Measurements from ENCODE around the gene ST8SIA6.
A peak's percentile ranks its signal among the peaks of the same experiment; 100 is the strongest.

Gene ST8SIA6

GRCh38 chr10:17379151-17379690 is 75.2 kb downstream of the ST8SIA6 start:
- no peak overlapping the region for H3K27ac ChIP-seq (ENCODE audit: low read length)
- H3K4me1 ChIP-seq (ENCODE audit: low read length): no peaks in the 10 kb centered on the region
- no peak for DNase-seq
- no peaks in the 10 kb centered on the region for H3K27me3 ChIP-seq (replicated peaks; ENCODE audit: insufficient read depth, low read length)
- no peak overlapping the region for H3K9ac ChIP-seq (ENCODE audit: low read length)
- TF ChIP-seq EZH2 (optimal IDR thresholded peaks at IDR 0.05; ENCODE audit: low read depth, low read length): no peak
- no peak for TF ChIP-seq CTCF (IDR thresholded peaks at IDR 0.05; ENCODE audit: low read length)
- TF ChIP-seq EZH2phosphoT487 (IDR thresholded peaks at IDR 0.05; ENCODE audit: low read length): no peak
- no peak overlapping the region for H3K4me2 ChIP-seq (ENCODE audit: low read depth, low read length)
- H3K4me3 ChIP-seq (ENCODE audit: low read length): no peak overlapping the region
- H3F3A ChIP-seq (ENCODE audit: insufficient read depth, low read length): no peaks in the 10 kb centered on the region
- no peaks in the 10 kb centered on the region for H3K9me2 ChIP-seq (replicated peaks; ENCODE audit: insufficient read depth, low read length)
- no peaks in the 10 kb centered on the region for H3K79me2 ChIP-seq (ENCODE audit: low read length)
- no peaks in the 10 kb centered on the region for H3K9me3 ChIP-seq (replicated peaks; ENCODE audit: insufficient read depth, low read length)
- no peak overlapping the region for H2AFZ ChIP-seq (ENCODE audit: low read length)
- H3K36me3 ChIP-seq (replicated peaks; ENCODE audit: insufficient read depth, low read length): no peaks in the 10 kb centered on the region
- no peaks in the 10 kb centered on the region for H4K20me1 ChIP-seq (ENCODE audit: insufficient read depth, low read length)

- H3F3A ChIP-seq (ENCODE audit: insufficient read depth, low read length): no peaks in the 10 kb centered on the region
- H3K9me3 ChIP-seq (replicated peaks; ENCODE audit: insufficient read depth, low read length): no peaks in the 10 kb centered on the region
- H3K36me3 ChIP-seq (replicated peaks; ENCODE audit: insufficient read depth, low read length): no peaks in the 10 kb centered on the region
- H3K9ac ChIP-seq (ENCODE audit: low read length): no peak overlapping the region
- H3K9me2 ChIP-seq (replicated peaks; ENCODE audit: insufficient read depth, low read length): no peaks in the 10 kb centered on the region
- H3K27me3 ChIP-seq (replicated peaks; ENCODE audit: insufficient read depth, low read length): no peaks in the 10 kb centered on the region
- no peaks in the 10 kb centered on the region for H3K79me2 ChIP-seq (ENCODE audit: low read length)
- no peak overlapping the region for H3K27ac ChIP-seq (ENCODE audit: low read length)
- H4K20me1 ChIP-seq (ENCODE audit: insufficient read depth, low read length): no peaks in the 10 kb centered on the region
- no peak overlapping the region for H3K4me3 ChIP-seq (ENCODE audit: low read length)
- H3K4me2 ChIP-seq (ENCODE audit: low read depth, low read length): no peak overlapping the region
- TF ChIP-seq EZH2phosphoT487 (IDR thresholded peaks at IDR 0.05; ENCODE audit: low read length) (no peak), EZH2 (optimal IDR thresholded peaks at IDR 0.05; ENCODE audit: low read depth, low read length) (no peak), CTCF (IDR thresholded peaks at IDR 0.05; ENCODE audit: low read length) (peak; percentile 53)
- DNase-seq: no peak
- H2AFZ ChIP-seq (ENCODE audit: low read length): no peak overlapping the region
- no peaks in the 10 kb centered on the region for H3K4me1 ChIP-seq (ENCODE audit: low read length)
Observed at GRCh38 chr10:17375936-17376584, 78.3 kb downstream of the ST8SIA6 start.

GRCh38 chr10:17368708-17369272 is 85.6 kb downstream of the ST8SIA6 start:
- DNase-seq: no peak
- Histone ChIP-seq H3K9ac (ENCODE audit: low read length) (no peak overlapping the region), H3K27me3 (replicated peaks; ENCODE audit: insufficient read depth, low read length) (no peaks in the 10 kb centered on the region), H3F3A (ENCODE audit: insufficient read depth, low read length) (no peaks in the 10 kb centered on the region), H3K79me2 (ENCODE audit: low read length) (no peaks in the 10 kb centered on the region), H3K4me3 (ENCODE audit: low read length) (no peak overlapping the region), H3K27ac (ENCODE audit: low read length) (no peak overlapping the region), H4K20me1 (ENCODE audit: insufficient read depth, low read length) (no peaks in the 10 kb centered on the region), H3K9me3 (replicated peaks; ENCODE audit: insufficient read depth, low read length) (no peaks in the 10 kb centered on the region), H3K9me2 (replicated peaks; ENCODE audit: insufficient read depth, low read length) (no peaks in the 10 kb centered on the region), H3K4me1 (ENCODE audit: low read length) (no peaks in the 10 kb centered on the region), H2AFZ (ENCODE audit: low read length) (no peak overlapping the region), H3K4me2 (ENCODE audit: low read depth, low read length) (no peak overlapping the region), H3K36me3 (replicated peaks; ENCODE audit: insufficient read depth, low read length) (no peaks in the 10 kb centered on the region)
- TF ChIP-seq CTCF (IDR thresholded peaks at IDR 0.05; ENCODE audit: low read length): no peak
- no peak for TF ChIP-seq EZH2phosphoT487 (IDR thresholded peaks at IDR 0.05; ENCODE audit: low read length)
- no peak for TF ChIP-seq EZH2 (optimal IDR thresholded peaks at IDR 0.05; ENCODE audit: low read depth, low read length)

All from MM.1S (cell line).